ENCODE data around the gene LMF2. TPM values are rescaled to one million over a fixed set of nuclear protein-coding genes. Genes with fewer than 3 reads are reported as not detected.

LMF2 gene
- total and polyA plus RNA-seq, 2 of the 8 experiments (the other 6 are each of a cell fraction or from before 2014, with no cell fraction given), result 34.3 to 62.9 TPM

DNA sequence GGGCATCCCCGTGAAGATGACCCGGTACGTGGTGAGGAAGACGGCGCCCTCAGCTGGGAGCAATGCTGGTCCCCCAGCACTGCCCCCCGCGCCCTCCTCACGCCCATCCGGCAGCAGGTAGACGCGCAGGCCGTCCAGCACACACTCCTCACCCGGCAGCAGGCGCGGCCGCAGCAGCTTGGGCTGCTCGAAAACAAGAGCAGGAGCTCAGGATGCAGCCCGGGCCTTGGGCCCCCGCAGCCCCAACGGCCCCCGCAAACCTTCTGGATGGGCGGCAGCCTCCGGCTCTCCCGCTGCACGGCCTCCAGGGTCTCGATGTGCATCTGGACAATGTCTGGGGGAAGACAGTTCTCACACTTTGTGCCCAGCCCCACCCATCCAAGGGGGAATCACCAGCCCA, 46.0 kb downstream of the LMF2 start:
- Histone ChIP-seq H3K23ac (ENCODE audit: insufficient read length) (no peak overlapping the region), H2BK12ac (ENCODE audit: low read depth, low read length) (no peak overlapping the region), H3K4me3 (ENCODE audit: extremely low read depth in 1 of 4, insufficient read depth in 2 of 4, low read depth in 3 of 4, low read length in 4 of 4) (no peak overlapping the region), H4K8ac (ENCODE audit: extremely low read depth, insufficient read depth, low read length) (no peak overlapping the region), H4K5ac (ENCODE audit: insufficient read length, low read depth, low read length) (no peak overlapping the region), H3K36me3 (ENCODE audit: control insufficient read depth in 2 of 4, insufficient read depth in 4 of 4, low read length in 3 of 4) (peaks cover 23 to 79% (median 46%) of the 10 kb centered on the region in 4 experiments), H2AFZ (ENCODE audit: low read length) (no peak overlapping the region), H2AK5ac (ENCODE audit: low read depth, low read length) (no peak overlapping the region), H4K91ac (replicated peaks; ENCODE audit: insufficient read length, low read length) (no peak overlapping the region), H3K79me1 (ENCODE audit: low read depth, low read length) (no peaks in the 10 kb centered on the region), H2BK15ac (ENCODE audit: low read length) (no peak overlapping the region), H3K9ac (replicated peaks in 1 of 4; ENCODE audit: extremely low read depth in 1 of 4, low read depth in 3 of 4, low read length in 3 of 4) (no peak overlapping the region), H2BK20ac (ENCODE audit: low read length) (no peak overlapping the region), H3K79me2 (ENCODE audit: control insufficient read depth in 1 of 2, insufficient read depth in 2 of 2, low read length in 2 of 2) (no peaks in the 10 kb centered on the region), H3K27me3 (replicated peaks in 1 of 4; ENCODE audit: control insufficient read depth in 3 of 4, extremely low read depth in 1 of 4, insufficient read depth in 3 of 4, low read length in 3 of 4) (no peaks in the 10 kb centered on the region; a peak in 1 of 7 replicates), H3K9me3 (ENCODE audit: insufficient read depth in 2 of 2, low read depth in 1 of 2, low read length in 1 of 2) (no peaks in the 10 kb centered on the region), H3K4ac (replicated peaks; ENCODE audit: insufficient read length, low read depth, low read length) (no peak overlapping the region), H3K23me2 (ENCODE audit: low read depth, low read length) (no peaks in the 10 kb centered on the region; the same call in 1 of the 2 replicates), H3K56ac (replicated peaks; ENCODE audit: insufficient read length, low read depth, low read length) (no peak overlapping the region), H3K18ac (ENCODE audit: extremely low read depth, low read length) (no peak overlapping the region), H3K4me1 (replicated peaks in 1 of 4; ENCODE audit: control insufficient read depth in 3 of 4, insufficient read depth in 4 of 4, low read length in 3 of 4) (no peaks in the 10 kb centered on the region), H2BK120ac (replicated peaks; ENCODE audit: low read depth, low read length) (no peak overlapping the region), H2BK5ac (ENCODE audit: low read depth, low read length) (no peak overlapping the region), H3K4me2 (ENCODE audit: insufficient read depth in 1 of 2, low read depth in 2 of 2, low read length in 2 of 2) (no peak overlapping the region), H3K14ac (ENCODE audit: insufficient read length) (no peak overlapping the region), H3K27ac (ENCODE audit: low read depth, low read length) (no peak overlapping the region), H4K20me1 (replicated peaks in 1 of 2; ENCODE audit: control insufficient read depth in 1 of 2, insufficient read depth in 2 of 2, low read length in 2 of 2) (peaks cover 13 to 24% of the 10 kb centered on the region in 2 experiments)
- CTCF ChIA-PET (ENCODE audit: partially characterized antibody), result interaction anchor here (0.6 to 1.2 kb wide), 7 partner anchors 9 to 159 kb away, joined by 3 to 4 read pairs (median 3); no protein-coding TSS in a partner anchor
- POLR2A ChIA-PET (ENCODE audit: partially characterized antibody), result interaction anchor here (1.2 kb wide), 1 partner anchor 12 kb away, joined by 3 read pairs; no protein-coding TSS in a partner anchor
- WGBS, 2 experiments (ENCODE audit: extremely low coverage in 1 of 2, insufficient coverage in 1 of 2, insufficient read length in 1 of 2, insufficient replicate concordance in 2 of 2, low coverage in 1 of 2, low lambda C conversion rate in 2 of 2, missing lambda C conversion rate in 1 of 2), result 97% methylated on average over 26 of the region's 26 CpGs; no CpG with 5 or more reads in 1 of the 2 experiments
- no peak for FAIRE-seq
- no peak for DNase-seq (ENCODE audit: low read depth in 1 of 2, low spot score in 2 of 2)
- TF ChIP-seq POLR2AphosphoS5 (IDR thresholded peaks at IDR 0.05; ENCODE audit: low read depth, low read length), result no peak
- TF ChIP-seq SP1 (IDR thresholded peaks at IDR 0.05; ENCODE audit: low read depth, low read length), result no peak
- TF ChIP-seq, protein P1, sequence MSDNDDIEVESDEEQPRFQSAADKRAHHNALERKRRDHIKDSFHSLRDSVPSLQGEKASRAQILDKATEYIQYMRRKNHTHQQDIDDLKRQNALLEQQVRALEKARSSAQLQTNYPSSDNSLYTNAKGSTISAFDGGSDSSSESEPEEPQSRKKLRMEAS (IDR thresholded peaks at IDR 0.05), result no peak
- no peak for TF ChIP-seq NRF1 (IDR thresholded peaks at IDR 0.05; ENCODE audit: low read depth, low read length)
- TF ChIP-seq POU5F1 (IDR thresholded peaks at IDR 0.05; ENCODE audit: low read depth, low read length), result no peak
- TF ChIP-seq SP4 (IDR thresholded peaks at IDR 0.05; ENCODE audit: low read length), result no peak
- TF ChIP-seq RAD21 (IDR thresholded peaks at IDR 0.05 in 1 of 2, conservative IDR thresholded peaks at IDR 0.05 in 1 of 2; ENCODE audit: low read depth in 2 of 2, low read length in 2 of 2), result no peak
- TF ChIP-seq NANOG (IDR thresholded peaks at IDR 0.05; ENCODE audit: insufficient read depth, low read depth, low read length, poor library complexity, severe bottlenecking), result no peak
- TF ChIP-seq GTF2F1 (IDR thresholded peaks at IDR 0.05; ENCODE audit: borderline replicate concordance, low read depth, low read length), result no peak
- no peak for TF ChIP-seq GABPA (IDR thresholded peaks at IDR 0.05; ENCODE audit: borderline replicate concordance, insufficient read depth, low read length)
- TF ChIP-seq, protein P2, sequence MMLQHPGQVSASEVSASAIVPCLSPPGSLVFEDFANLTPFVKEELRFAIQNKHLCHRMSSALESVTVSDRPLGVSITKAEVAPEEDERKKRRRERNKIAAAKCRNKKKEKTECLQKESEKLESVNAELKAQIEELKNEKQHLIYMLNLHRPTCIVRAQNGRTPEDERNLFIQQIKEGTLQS (IDR thresholded peaks at IDR 0.05; ENCODE audit: insufficient read depth, low read depth, low read length), result no peak
- TF ChIP-seq JUND (IDR thresholded peaks at IDR 0.05; ENCODE audit: low read length), result no peak
- no peak for TF ChIP-seq CHD2 (IDR thresholded peaks at IDR 0.05; ENCODE audit: low read length)
- TF ChIP-seq HDAC6 (IDR thresholded peaks at IDR 0.05; ENCODE audit: low read depth, low read length), result no peak

Measured in H1 (cell line).